HG03439 (cell line): ENCODE measurements around the gene UGCG.
A peak's percentile ranks its signal among the peaks of the same experiment; 100 is the strongest.
"Not testable (repeated sequence)": the region's sequence is repeated elsewhere in the genome, so short reads cannot be mapped to it uniquely, and the experiment has no call there.

ENCODE experiments used
- ATAC-seq: cut with Tn5 transposase; IDR thresholded peaks from one replicate; pipeline ENCODE4 v1.9.1; 2021; ENCODE audit warnings: mild to moderate bottlenecking, moderate library complexity; ENCODE audit not compliant: unreplicated experiment

UGCG gene

GRCh38 chr9:111917201-111917600 lies 20.6 kb downstream of the UGCG start:
- no peak for ATAC-seq

DNA sequence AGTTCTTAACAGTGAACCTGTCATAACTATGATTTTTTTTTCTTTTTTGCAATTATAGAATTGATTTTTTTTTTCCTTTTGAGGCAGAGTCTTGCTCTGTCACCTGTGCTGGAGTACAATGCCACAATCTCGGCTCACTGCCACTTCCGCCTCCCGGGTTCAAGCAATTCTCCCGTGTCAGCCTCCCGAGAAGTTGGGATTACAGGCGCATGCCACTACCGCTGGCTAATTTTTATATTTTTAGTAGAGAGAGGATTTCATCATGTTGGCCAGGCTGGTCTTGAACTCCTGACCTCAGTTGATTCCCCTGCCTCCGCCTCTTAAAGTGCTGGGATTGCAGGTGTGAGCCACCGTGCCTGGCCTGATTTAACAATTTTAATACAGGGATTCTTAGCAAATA lies 21.4 kb downstream of the UGCG start:
- no peak for ATAC-seq

- no peak for ATAC-seq
Measured at GRCh38 chr9:111919875-111920274, 23.3 kb downstream of the UGCG start.

GRCh38 chr9:111920531-111920930 lies 23.9 kb downstream of the UGCG start:
- ATAC-seq = no peak

- ATAC-seq = no peak
Measured at GRCh38 chr9:111922324-111923013, 25.9 kb downstream of the UGCG start.

- no peak for ATAC-seq
Measured at GRCh38 chr9:111924281-111924680, 27.7 kb downstream of the UGCG start.

DNA sequence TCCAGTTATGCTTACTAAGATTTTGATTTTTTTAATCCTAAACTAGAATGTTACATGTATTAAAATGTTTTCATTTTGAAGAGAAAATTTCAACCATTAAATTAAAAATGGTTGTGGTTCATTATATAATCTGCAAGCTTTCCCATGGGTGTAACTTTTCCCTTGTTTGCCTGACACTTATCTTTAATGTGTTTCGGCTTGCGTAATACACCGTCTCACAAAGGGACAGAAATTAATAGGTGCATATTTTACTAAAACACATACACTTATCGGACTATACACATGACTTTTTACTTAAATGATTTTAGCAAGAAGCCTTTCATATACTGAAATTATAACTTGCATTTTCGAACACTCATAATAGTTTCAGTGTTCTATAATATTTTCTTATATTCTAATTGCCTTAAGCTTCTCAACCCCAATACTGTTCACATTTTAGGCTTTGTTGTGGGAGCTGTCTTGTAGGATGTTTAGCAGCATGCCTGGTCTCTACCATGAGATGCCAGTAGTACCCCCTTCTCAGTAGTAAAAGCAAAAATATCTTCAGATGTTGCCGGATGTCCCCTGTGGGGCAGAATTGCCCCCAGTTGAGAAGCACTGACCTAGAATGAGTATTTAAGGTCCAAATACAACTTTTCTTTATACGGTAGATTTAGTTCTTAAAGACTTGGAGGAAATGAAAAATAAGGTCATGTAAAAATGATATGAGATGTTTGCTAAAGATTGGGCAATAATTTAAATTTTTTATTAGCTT lies 28.6 kb downstream of the UGCG start:
- ATAC-seq = no peak

GRCh38 chr9:111925784-111926183 lies 29.2 kb downstream of the UGCG start:
- ATAC-seq = no peak

- peak; percentile 96 for ATAC-seq
Measured at GRCh38 chr9:111926421-111926875, 29.8 kb downstream of the UGCG start.

GRCh38 chr9:111928359-111928720 lies 31.7 kb downstream of the UGCG start:
- ATAC-seq = no peak

GRCh38 chr9:111934747-111935146 lies 38.1 kb downstream of the UGCG start:
- ATAC-seq = no peak

- no peak for ATAC-seq
Measured at GRCh38 chr9:111936391-111936790, 39.8 kb downstream of the UGCG start.

- no peak for ATAC-seq
Measured at GRCh38 chr9:111937301-111937700, 40.7 kb downstream of the UGCG start.

GRCh38 chr9:111937781-111938426 lies 41.3 kb downstream of the UGCG start:
- ATAC-seq = peak; percentile 70

- ATAC-seq = no peak
Measured at GRCh38 chr9:111938427-111938800, 41.8 kb downstream of the UGCG start.

DNA sequence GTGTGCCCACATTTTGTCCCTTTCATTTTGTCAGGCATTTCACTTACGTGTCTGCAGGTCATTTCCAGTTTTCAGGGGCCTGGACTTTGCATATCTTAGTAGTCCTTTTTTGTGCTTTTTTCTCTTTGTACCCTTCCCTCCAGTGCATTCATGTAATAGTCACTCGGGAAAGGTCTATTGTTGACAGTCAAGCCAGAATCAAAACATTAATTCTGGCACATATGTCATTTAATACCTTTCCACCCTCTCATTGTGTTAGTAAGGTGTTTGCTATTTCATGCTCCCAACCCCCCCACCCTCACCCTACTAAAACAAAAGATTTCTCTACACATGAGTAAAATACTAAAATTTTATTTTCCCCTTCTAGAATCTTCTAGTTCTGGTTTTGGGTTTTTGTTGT lies 42.7 kb downstream of the UGCG start:
- no peak for ATAC-seq

- no peak for ATAC-seq
Measured at GRCh38 chr9:111940697-111941096, 44.1 kb downstream of the UGCG start.

DNA sequence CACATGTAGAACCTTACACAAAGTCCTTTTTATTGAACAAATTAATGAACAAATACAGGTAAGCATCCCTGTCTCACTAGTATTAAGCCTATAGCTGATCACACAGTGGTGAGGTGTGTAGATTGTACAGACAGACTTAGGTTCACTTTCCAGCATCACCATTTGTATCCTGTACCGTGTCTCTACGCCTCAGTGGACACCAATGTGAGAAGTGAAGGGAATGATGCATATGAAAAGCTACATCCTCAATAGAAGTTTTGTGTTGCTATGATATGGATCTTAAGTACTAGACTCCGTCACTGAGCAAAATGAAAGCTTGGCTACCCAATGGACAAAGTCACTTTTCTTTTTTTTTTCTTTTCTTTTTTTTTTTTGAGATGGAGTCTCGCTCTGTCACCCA lies 46.6 kb downstream of the UGCG start:
- no peak for ATAC-seq

DNA sequence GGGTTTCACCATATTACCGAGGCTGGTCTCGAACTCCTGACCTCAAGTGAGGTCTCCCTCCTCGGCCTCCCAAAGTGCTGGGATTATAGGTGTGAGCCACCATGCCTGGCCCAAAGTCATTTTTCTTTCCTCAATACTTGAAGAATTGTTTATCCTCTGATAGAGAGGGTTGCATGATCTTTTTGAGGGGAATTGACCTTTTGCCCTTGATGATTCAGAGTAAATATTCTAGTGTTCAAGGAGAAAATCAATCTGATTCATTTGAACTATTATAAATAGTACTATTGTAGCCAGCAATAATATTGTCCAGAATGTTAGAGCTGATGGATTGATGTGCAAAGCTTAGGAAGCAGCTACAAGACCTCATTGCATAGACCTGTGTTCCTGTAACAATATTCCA lies 47.1 kb downstream of the UGCG start:
- no peak for ATAC-seq

DNA sequence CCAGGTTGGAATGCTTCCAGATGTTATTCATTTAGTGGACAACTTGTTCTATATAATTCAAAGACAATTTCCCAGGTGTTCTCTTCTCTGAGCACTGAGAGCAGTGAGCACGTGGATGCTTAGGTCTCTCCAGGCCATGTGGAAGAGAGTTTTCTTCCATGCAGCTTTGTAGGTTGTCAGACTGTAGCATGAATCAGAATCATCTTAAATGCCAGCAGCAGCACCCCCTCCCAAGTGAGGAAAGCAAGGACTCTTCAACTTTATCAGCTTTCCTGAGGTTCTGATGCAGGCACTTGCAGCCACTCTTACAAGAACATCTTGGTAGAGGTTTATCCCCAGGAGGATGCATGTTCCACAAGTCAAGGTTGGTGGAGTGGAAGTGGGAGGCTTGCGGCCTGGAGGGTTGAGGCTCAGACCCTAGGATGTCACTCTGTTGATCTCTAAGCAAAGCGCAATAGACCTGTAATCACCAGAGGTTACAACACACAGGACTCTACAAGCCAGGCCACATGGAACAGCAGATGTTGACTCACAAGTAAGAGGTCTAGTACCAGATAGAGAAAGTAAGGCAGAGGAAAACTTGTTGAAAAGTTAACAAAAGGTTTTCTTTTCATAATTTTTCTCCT lies 47.7 kb downstream of the UGCG start:
- no peak for ATAC-seq

DNA sequence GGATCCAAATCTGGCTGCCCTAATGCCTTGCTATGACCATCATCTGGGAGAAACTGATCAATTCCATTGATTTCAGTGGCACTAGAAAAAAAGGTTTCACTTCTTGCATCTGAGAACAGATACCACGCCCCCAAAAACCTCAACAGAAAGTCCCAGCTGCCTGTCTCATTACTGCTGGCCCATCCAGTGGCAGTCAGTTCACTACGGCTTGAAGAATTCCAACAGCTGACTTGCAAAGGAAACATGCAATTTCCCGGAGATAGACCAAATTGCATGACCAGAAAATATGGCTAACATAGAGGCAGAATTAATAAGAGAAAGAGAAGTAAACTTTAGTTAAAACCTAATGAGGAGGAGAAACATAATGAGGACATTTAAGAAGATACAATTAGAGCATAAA lies 48.6 kb downstream of the UGCG start:
- ATAC-seq = peak; percentile 77

- ATAC-seq = not testable (repeated sequence)
Measured at GRCh38 chr9:111948109-111948508, 51.5 kb downstream of the UGCG start.
